ENCODE results near the gene ATF6.

ATF6 gene

GRCh38 chr1:161905269-161905884 lies 139.3 kb downstream of the ATF6 start:
- peak; percentile 28 for DNase-seq

GRCh38 chr1:161907265-161907664 lies 141.1 kb downstream of the ATF6 start:
- no peak for DNase-seq

DNA sequence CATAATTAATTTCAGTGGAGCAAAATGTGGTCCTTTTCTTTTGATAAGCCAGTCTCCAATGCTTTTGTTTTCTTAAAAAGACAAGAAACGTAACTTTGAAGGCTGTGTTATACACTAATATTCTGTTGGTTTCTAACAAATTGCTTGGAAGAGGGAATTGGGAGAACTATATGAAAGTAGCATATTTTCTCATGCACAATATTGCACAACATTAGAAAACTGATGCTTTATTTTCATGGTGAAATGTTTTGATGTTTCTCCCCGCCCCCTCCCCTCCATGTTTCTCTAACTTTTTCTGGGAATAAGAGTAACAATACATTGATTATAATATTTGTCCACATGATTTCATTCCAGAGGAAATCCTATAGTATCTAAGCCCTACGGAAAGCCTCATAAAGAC lies 142.1 kb downstream of the ATF6 start:
- no peak for DNase-seq

- no peak for DNase-seq
Measured at GRCh38 chr1:161910604-161911003, 144.5 kb downstream of the ATF6 start.

DNA sequence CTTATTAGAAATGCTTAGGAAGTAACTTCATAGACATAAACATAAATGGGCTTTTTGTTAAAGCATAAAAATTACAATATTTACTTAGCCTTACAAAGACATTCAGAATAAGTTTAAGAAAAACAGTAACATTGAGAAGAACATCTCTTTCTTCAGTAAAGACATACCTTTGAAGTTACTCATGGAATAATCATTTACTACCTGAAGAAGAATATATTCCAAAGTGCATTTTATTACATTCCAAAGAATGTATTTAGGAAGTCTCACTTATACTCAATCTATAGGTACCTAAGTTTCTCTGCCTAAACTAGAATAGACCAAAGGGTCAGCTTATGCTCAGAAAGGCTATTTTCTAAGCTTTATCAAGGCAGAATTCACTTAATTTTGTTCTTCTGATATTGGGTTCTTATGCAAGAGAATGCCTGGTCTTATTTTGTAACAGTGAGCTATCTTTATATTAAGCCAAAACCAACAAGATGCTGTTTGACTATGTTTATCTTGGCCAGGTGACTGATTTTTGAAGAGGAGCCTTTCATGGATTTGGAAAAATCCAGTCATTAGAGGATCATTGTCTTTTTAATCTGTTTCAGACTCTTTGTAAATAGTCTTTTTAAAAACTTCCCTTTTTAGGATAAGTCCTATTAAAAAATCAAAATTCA lies 147.5 kb downstream of the ATF6 start:
- DNase-seq = no peak

DNA sequence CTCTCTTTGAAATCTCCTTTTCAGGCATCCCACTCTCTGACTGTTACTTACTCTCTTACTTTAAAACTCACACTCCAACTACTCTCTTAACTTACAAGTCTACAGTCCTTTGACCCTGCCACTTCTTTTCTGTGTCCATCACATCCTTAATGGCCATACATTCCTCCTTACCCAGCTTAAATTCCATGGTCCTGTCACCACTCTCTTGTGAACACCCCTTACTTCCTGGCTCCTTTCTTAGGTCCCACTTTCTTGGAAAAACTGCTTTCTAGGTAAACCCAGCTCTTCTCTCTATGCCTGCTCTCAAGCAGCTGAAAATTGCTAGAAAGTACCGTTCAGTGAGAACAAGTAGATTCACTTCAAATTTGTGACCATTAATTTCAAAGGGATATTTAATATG lies 148.5 kb downstream of the ATF6 start:
- no peak for DNase-seq

GRCh38 chr1:161915051-161915503 lies 149.0 kb downstream of the ATF6 start:
- peak; percentile 57 for DNase-seq

DNA sequence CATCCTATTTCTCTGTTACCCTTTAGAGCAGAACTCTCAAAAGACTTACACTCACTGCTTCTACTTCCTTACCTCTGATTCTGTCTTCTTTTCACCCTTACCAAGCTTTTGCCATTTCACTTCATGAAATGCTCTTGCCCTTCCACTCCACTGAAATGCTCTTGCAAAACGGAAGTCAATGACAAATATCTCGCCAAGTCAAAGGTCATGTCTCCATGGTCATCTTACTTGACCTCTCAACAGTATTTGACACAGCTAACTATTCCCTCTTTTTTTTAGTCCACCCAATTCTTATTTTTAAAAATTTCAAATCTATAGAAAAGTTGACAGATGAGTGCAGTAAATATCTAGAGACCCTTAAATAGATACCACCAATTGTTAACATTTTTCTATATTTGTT lies 149.9 kb downstream of the ATF6 start:
- no peak for DNase-seq

DNA sequence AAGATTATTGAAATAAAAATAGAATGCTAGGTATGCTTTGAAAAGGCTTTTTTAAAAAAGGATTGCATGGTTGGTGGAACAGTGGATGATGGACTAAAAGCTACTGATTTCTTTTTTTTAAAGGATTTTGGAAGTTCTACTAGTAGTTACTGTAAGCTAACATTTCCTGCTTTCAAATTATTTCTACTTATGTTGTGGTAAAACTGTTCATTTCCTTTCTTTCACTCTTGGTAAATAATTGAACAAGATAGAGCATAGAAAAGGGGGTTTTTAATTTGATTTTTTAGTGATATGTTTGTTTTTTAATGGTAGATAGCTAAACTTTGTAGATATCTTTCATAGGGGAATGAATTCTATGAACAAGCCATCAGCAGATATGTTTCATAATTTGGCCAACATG lies 153.1 kb downstream of the ATF6 start:
- no peak for DNase-seq

GRCh38 chr1:161921491-161921890 lies 155.4 kb downstream of the ATF6 start:
- no peak for DNase-seq

GRCh38 chr1:161921990-161922389 lies 155.9 kb downstream of the ATF6 start:
- no peak for DNase-seq

- DNase-seq = no peak
Measured at GRCh38 chr1:161928056-161928455, 161.9 kb downstream of the ATF6 start.

- no peak for DNase-seq
Measured at GRCh38 chr1:161929137-161929536, 163.0 kb downstream of the ATF6 start.

DNA sequence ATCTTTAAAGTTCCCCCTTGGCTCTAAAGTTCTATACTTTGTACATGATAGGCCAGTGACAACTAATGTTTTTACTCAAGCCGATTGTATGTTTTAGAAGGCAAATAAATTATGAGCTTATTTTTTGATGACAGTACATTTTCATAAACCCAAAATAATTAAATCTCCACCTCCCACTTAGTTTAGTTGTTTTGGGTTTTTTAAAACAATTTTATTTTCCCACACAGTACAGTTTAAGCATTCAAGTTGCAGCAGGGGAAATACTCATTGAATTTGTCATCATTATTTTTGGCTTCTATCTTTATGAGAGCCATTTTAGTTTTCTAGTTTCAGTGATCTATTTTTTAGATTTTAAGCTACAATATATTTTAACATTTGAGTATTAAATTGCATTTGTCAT lies 163.9 kb downstream of the ATF6 start:
- no peak for DNase-seq

- no peak for DNase-seq
Measured at GRCh38 chr1:161932668-161933067, 166.5 kb downstream of the ATF6 start.

- DNase-seq = no peak
Measured at GRCh38 chr1:161933592-161934588, 167.8 kb downstream of the ATF6 start.

DNA sequence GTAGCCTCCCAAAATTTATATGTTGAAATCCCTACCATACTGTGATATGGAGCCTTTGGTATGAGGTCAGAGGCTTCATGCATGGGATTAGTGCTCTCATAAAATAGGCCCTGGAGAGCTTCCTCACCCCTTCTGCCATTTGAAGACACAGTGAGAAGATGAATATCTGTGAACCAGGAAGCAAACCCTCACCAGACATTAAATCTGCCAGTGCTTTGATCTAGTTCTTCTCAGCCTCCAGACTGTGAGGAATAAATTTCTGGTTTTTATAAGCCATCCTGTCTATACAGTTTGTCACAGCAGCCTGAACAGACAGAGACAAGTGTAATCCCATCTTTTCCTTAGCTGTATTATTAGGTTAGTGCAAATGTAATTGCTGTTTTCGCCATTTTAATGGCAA lies 169.1 kb downstream of the ATF6 start:
- DNase-seq = no peak

DNA sequence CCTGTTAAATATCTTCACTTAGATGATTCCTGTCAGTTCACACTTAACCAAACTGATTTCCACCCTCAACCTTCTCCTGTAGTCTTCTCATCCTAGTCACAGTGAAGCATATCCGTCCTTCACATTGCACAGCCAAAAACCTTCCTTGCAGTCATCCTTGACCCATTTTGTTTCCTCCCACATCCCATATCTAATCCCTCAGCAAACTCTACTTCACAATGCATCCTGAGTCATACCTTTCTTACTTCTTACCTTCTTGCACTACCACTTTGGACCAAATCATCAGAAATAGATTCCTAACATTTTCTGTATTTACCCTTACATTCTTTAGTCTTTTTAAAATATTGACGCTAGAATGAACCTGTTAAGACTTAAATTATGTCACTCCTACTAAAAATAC lies 170.7 kb downstream of the ATF6 start:
- no peak for DNase-seq

GRCh38 chr1:161940866-161941591 lies 174.9 kb downstream of the ATF6 start:
- DNase-seq = no peak

DNA sequence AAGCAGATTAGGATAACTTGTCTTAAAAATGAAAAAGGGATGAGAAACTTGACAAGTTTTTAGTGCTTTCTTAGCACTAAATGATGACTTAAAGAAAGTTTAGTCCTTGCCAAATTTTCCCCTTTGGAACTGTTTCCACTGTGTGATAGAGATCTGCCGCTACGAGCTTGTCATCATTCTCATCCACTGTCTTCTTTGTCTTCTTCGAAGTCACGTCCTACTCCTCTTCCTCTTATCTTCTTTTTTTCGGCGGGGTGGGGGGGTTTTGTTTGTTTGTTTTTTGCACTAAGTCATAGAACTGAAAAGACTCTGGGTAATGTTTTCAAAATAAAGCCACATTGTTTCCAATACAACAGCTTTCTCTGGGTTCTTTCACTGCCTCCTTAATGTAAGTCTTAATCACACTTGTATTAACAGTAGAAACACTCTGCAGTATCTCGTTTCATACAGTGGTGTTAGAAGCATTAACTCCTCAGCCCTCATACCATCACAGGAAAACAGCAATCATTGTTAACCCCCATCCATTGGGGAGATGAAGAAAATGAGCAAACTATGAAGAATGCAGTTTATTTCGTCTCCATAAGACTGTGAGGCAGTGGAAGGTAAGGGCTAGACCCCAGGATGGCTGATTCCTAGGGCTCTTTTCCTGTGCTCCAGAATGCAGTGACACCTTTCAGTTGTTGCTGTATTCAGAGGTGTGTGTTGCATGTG lies 175.8 kb downstream of the ATF6 start:
- no peak for DNase-seq

GRCh38 chr1:161943737-161944136 lies 177.6 kb downstream of the ATF6 start:
- DNase-seq = no peak

GRCh38 chr1:161944381-161944780 lies 178.3 kb downstream of the ATF6 start:
- DNase-seq = no peak
